Loucy (cell line): ENCODE results near the gene CD276.
"Not testable (repeated sequence)": the region's sequence is repeated elsewhere in the genome, so short reads cannot be mapped to it uniquely, and the experiment has no call there.

Experiments
- H2AFZ ChIP-seq: fragments of 200-600 bp; sonication (generic); 2 replicates; pipeline ENCODE4 v1.6.0; 2016; ENCODE audit warnings: antibody characterized with exemption, mild to moderate bottlenecking, low read length, moderate library complexity
- H3F3A ChIP-seq: fragments of 200-600 bp; 2 replicates; pipeline ENCODE4 v1.6.0; 2016; ENCODE audit warnings: antibody characterized with exemption, low read depth, mild to moderate bottlenecking
- H3K27me3 ChIP-seq: fragments of 200-600 bp; sonication (generic); 2 replicates; pipeline ENCODE4 v1.6.1; 2014; ENCODE audit warnings: low read length, mild to moderate bottlenecking; ENCODE audit not compliant: insufficient read depth, poor library complexity, severe bottlenecking
- H3K36me3 ChIP-seq: fragments of 200-600 bp; sonication (generic); 2 replicates; pipeline ENCODE4 v1.6.1; 2016; ENCODE audit warnings: low read length; ENCODE audit not compliant: insufficient read depth
- H3K4me1 ChIP-seq: fragments of 200-600 bp; sonication (generic); 2 replicates; pipeline ENCODE4 v1.5.1; 2014; ENCODE audit warnings: low read length, mild to moderate bottlenecking; ENCODE audit not compliant: insufficient read depth, poor library complexity, severe bottlenecking
- H3K4me2 ChIP-seq: fragments of 200-600 bp; sonication (generic); 2 replicates; pipeline ENCODE4 v1.6.0; 2014; ENCODE audit warnings: antibody characterized with exemption, low read length, low read depth, mild to moderate bottlenecking; ENCODE audit not compliant: poor library complexity, severe bottlenecking
- H3K4me3 ChIP-seq: fragments of 200-600 bp; sonication (generic); 2 replicates; pipeline ENCODE4 v1.5.1; 2014; ENCODE audit warnings: low read length, mild to moderate bottlenecking, mixed read lengths; ENCODE audit not compliant: poor library complexity, severe bottlenecking
- H3K79me2 ChIP-seq: fragments of 200-600 bp; sonication (generic); 2 replicates; pipeline ENCODE4 v1.6.1; 2014; ENCODE audit warnings: low read length; ENCODE audit not compliant: insufficient read depth
- H3K9ac ChIP-seq: fragments of 200-600 bp; sonication (generic); 2 replicates; pipeline ENCODE4 v1.6.0; 2014; ENCODE audit warnings: mild to moderate bottlenecking, low read depth, low read length, moderate library complexity; ENCODE audit not compliant: poor library complexity, severe bottlenecking
- H3K9me2 ChIP-seq: fragments of 200-600 bp; sonication (generic); replicated peaks from 2 replicates; pipeline ENCODE4 v1.6.1; 2016; ENCODE audit warnings: low read depth, low read length, mixed read lengths
- H3K9me3 ChIP-seq: fragments of 200-600 bp; sonication (generic); 2 replicates; pipeline ENCODE4 v1.6.1; 2014; ENCODE audit warnings: mild to moderate bottlenecking, antibody characterized with exemption, low read length, low read depth; ENCODE audit not compliant: insufficient read depth
- H4K20me1 ChIP-seq: fragments of 200-600 bp; sonication (generic); 2 replicates; pipeline ENCODE4 v1.6.0; 2014; ENCODE audit warnings: antibody characterized with exemption, low read length, mild to moderate bottlenecking; ENCODE audit not compliant: insufficient read depth, poor library complexity, severe bottlenecking
- EZH2phosphoT487 ChIP-seq: fragments of 200-600 bp; IDR thresholded peaks from 2 replicates; pipeline ENCODE4 v1.6.1; 2018; ENCODE audit warnings: antibody characterized with exemption, mild to moderate bottlenecking, moderate library complexity, borderline replicate concordance
- TF ChIP-seq, protein P1 (sequence below): fragments of 200-600 bp; sonication (generic); conservative IDR thresholded peaks from 2 replicates; pipeline ENCODE4 v1.5.1; 2014; ENCODE audit warnings: mild to moderate bottlenecking, antibody characterized with exemption, low read length

CD276 gene

GRCh38 chr15:73727330-73727976 lies 43.3 kb downstream of the CD276 start:
- Histone ChIP-seq H3F3A (no peaks in the 10 kb centered on the region), H3K4me1 (no peaks in the 10 kb centered on the region), H3K4me3 (no peak overlapping the region), H3K36me3 (no peaks in the 10 kb centered on the region), H2AFZ (no peak overlapping the region), H3K9ac (no peak overlapping the region), H4K20me1 (no peaks in the 10 kb centered on the region), H3K27me3 (no peaks in the 10 kb centered on the region), H3K9me2 (no peaks in the 10 kb centered on the region), H3K9me3 (no peaks in the 10 kb centered on the region), H3K4me2 (no peak overlapping the region), H3K79me2 (no peaks in the 10 kb centered on the region)
- TF ChIP-seq, protein P1, sequence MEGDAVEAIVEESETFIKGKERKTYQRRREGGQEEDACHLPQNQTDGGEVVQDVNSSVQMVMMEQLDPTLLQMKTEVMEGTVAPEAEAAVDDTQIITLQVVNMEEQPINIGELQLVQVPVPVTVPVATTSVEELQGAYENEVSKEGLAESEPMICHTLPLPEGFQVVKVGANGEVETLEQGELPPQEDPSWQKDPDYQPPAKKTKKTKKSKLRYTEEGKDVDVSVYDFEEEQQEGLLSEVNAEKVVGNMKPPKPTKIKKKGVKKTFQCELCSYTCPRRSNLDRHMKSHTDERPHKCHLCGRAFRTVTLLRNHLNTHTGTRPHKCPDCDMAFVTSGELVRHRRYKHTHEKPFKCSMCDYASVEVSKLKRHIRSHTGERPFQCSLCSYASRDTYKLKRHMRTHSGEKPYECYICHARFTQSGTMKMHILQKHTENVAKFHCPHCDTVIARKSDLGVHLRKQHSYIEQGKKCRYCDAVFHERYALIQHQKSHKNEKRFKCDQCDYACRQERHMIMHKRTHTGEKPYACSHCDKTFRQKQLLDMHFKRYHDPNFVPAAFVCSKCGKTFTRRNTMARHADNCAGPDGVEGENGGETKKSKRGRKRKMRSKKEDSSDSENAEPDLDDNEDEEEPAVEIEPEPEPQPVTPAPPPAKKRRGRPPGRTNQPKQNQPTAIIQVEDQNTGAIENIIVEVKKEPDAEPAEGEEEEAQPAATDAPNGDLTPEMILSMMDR, result no peak
- TF ChIP-seq EZH2phosphoT487, result no peak

DNA sequence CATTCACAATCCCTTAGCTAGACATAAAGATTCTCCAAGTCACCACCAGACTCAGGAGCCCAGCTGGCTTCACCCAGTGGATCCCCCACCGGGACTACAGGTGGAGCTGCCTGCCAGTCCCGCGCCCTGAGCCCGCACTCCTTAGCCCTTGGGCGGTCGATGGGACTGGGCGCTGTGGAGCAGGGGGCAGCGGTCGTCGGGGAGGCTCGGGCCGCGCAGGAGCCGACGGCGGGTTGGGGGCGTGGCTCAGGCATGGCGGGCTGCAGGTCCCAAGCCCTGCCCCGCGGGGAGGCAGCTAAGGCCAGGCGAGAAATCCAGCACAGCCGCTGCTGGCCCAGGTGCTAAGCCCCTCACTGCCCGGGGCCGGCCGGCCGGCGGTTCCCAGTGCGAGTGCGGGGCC lies 47.9 kb downstream of the CD276 start:
- H4K20me1 ChIP-seq, H3F3A ChIP-seq, H3K4me1 ChIP-seq, H3K27me3 ChIP-seq, H3K4me3 ChIP-seq, H3K4me2 ChIP-seq, H2AFZ ChIP-seq, H3K9me2 ChIP-seq, H3K9me3 ChIP-seq, H3K9ac ChIP-seq, H3K36me3 ChIP-seq, H3K79me2 ChIP-seq: not testable (repeated sequence)

GRCh38 chr15:73732930-73733329 lies 48.7 kb downstream of the CD276 start:
- Histone ChIP-seq H3K27me3 (no peaks in the 10 kb centered on the region), H3K79me2 (no peaks in the 10 kb centered on the region), H3K9ac (no peak overlapping the region), H3K4me3 (no peak overlapping the region), H3K9me2 (no peaks in the 10 kb centered on the region), H2AFZ (no peak overlapping the region), H3K4me2 (no peak overlapping the region), H3K36me3 (no peaks in the 10 kb centered on the region), H3K4me1 (no peaks in the 10 kb centered on the region), H3K9me3 (no peaks in the 10 kb centered on the region), H3F3A (no peaks in the 10 kb centered on the region), H4K20me1 (no peaks in the 10 kb centered on the region)
- no peak for TF ChIP-seq EZH2phosphoT487
- TF ChIP-seq, protein P1, result no peak

DNA sequence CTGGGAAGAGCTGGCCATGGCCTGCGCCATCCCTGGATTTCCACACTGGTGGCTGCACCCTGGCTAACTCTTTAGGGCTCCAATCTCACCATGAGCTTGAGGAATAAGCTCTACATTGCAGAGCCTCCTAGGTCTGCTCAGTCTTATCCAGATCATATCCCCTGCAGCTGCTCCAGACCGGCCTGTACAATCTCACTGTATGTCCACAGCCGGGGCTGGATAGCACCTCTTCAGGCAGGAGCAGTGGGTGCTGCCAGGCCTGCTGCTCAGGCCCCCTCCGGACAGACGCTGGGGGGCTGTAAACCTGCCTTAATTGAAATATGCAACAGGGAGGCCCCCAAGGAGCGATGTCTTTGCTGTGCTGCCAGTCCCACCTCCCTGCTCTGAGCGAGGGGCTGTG lies 53.4 kb downstream of the CD276 start:
- Histone ChIP-seq H3K9ac (no peak overlapping the region), H2AFZ (no peak overlapping the region), H3K9me3 (no peaks in the 10 kb centered on the region), H3K79me2 (no peaks in the 10 kb centered on the region), H3K36me3 (no peaks in the 10 kb centered on the region), H3K4me3 (no peak overlapping the region), H4K20me1 (no peaks in the 10 kb centered on the region), H3K4me2 (no peak overlapping the region), H3K4me1 (no peaks in the 10 kb centered on the region), H3K27me3 (no peaks in the 10 kb centered on the region), H3F3A (no peaks in the 10 kb centered on the region), H3K9me2 (no peaks in the 10 kb centered on the region)
- TF ChIP-seq, protein P1, result no peak
- TF ChIP-seq EZH2phosphoT487, result no peak
